Measurements from ENCODE around the gene FAM72A.
"Not testable (repeated sequence)": the region's sequence is repeated elsewhere in the genome, so short reads cannot be mapped to it uniquely, and the experiment has no call there.

Gene FAM72A

GRCh38 chr1:206202789-206203363 is at the start of gene FAM72A:
Gene FAM72A (minus strand): TSS chr1:206202839. CDS start chr1:206202025, 814 bp downstream.
- not testable (repeated sequence) for H3K4me1 ChIP-seq (ENCODE audit: control insufficient read depth in 2 of 2, insufficient read depth in 2 of 2, low read length in 2 of 2); H3K27me3 ChIP-seq (ENCODE audit: control insufficient read depth in 2 of 2, insufficient read depth in 2 of 2, low read length in 2 of 2); H3K36me3 ChIP-seq (ENCODE audit: control insufficient read depth in 2 of 2, insufficient read depth in 2 of 2, low read length in 2 of 2); H3K9me3 ChIP-seq (ENCODE audit: control insufficient read depth in 2 of 2, low read length in 2 of 2)
- H3K27ac ChIP-seq (ENCODE audit: low read depth in 2 of 2, low read length in 2 of 2): peak within 1 kb of the TSS in 1 of 2 donors; percentile 32
- peak within 1 kb of the TSS; percentile 41 to 57 for H3K4me3 ChIP-seq (ENCODE audit: low read length in 2 of 2)
- peak within 1 kb of the TSS in 1 of 2 donors; percentile 33 for H3K9ac ChIP-seq (ENCODE audit: low read depth in 1 of 2, low read length in 2 of 2)

GRCh38 chr1:206250953-206251681 is 48.5 kb upstream of the FAM72A start:
- H3K4me1 ChIP-seq (ENCODE audit: control insufficient read depth in 2 of 2, insufficient read depth in 2 of 2, low read length in 2 of 2); H3K9ac ChIP-seq (ENCODE audit: low read depth in 1 of 2, low read length in 2 of 2); H3K9me3 ChIP-seq (ENCODE audit: control insufficient read depth in 2 of 2, low read length in 2 of 2); H3K27me3 ChIP-seq (ENCODE audit: control insufficient read depth in 2 of 2, insufficient read depth in 2 of 2, low read length in 2 of 2); H3K36me3 ChIP-seq (ENCODE audit: control insufficient read depth in 2 of 2, insufficient read depth in 2 of 2, low read length in 2 of 2); H3K4me3 ChIP-seq (ENCODE audit: low read length in 2 of 2); H3K27ac ChIP-seq (ENCODE audit: low read depth in 2 of 2, low read length in 2 of 2): not testable (repeated sequence)

- not testable (repeated sequence) for H3K4me3 ChIP-seq (ENCODE audit: low read length in 2 of 2); H3K27me3 ChIP-seq (ENCODE audit: control insufficient read depth in 2 of 2, insufficient read depth in 2 of 2, low read length in 2 of 2); H3K4me1 ChIP-seq (ENCODE audit: control insufficient read depth in 2 of 2, insufficient read depth in 2 of 2, low read length in 2 of 2); H3K9me3 ChIP-seq (ENCODE audit: control insufficient read depth in 2 of 2, low read length in 2 of 2); H3K36me3 ChIP-seq (ENCODE audit: control insufficient read depth in 2 of 2, insufficient read depth in 2 of 2, low read length in 2 of 2); H3K27ac ChIP-seq (ENCODE audit: low read depth in 2 of 2, low read length in 2 of 2); H3K9ac ChIP-seq (ENCODE audit: low read depth in 1 of 2, low read length in 2 of 2)
These were observed 43.7 kb upstream of the FAM72A start for GRCh38 chr1:206246129-206246886.

- H3K4me3 ChIP-seq (ENCODE audit: low read length in 2 of 2); H3K27me3 ChIP-seq (ENCODE audit: control insufficient read depth in 2 of 2, insufficient read depth in 2 of 2, low read length in 2 of 2); H3K9me3 ChIP-seq (ENCODE audit: control insufficient read depth in 2 of 2, low read length in 2 of 2); H3K4me1 ChIP-seq (ENCODE audit: control insufficient read depth in 2 of 2, insufficient read depth in 2 of 2, low read length in 2 of 2); H3K36me3 ChIP-seq (ENCODE audit: control insufficient read depth in 2 of 2, insufficient read depth in 2 of 2, low read length in 2 of 2); H3K9ac ChIP-seq (ENCODE audit: low read depth in 1 of 2, low read length in 2 of 2); H3K27ac ChIP-seq (ENCODE audit: low read depth in 2 of 2, low read length in 2 of 2): not testable (repeated sequence)
These were observed 42.8 kb upstream of the FAM72A start for GRCh38 chr1:206245479-206245878.

DNA sequence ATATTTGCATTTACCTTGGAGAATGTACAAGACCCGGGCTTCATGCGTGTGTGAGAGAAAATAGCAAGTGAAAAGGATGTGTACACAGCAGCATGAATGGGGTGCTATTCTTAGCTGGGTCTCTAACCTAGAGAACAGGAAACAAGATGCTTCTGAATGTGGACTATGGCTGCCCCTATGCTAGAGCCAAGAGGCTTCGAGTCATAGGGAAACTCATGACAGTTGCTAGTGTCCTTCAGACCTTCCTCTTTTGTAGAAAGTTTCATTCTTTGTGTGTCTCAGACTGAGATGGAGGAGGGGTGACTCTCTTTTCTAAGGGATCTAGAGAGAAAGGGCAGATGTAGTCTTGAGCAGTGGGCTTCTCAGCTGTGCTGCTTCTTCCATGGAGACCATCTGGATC is 40.7 kb upstream of the FAM72A start:
- not testable (repeated sequence) for H3K9me3 ChIP-seq (ENCODE audit: control insufficient read depth in 2 of 2, low read length in 2 of 2); H3K36me3 ChIP-seq (ENCODE audit: control insufficient read depth in 2 of 2, insufficient read depth in 2 of 2, low read length in 2 of 2); H3K27ac ChIP-seq (ENCODE audit: low read depth in 2 of 2, low read length in 2 of 2); H3K4me3 ChIP-seq (ENCODE audit: low read length in 2 of 2); H3K27me3 ChIP-seq (ENCODE audit: control insufficient read depth in 2 of 2, insufficient read depth in 2 of 2, low read length in 2 of 2); H3K4me1 ChIP-seq (ENCODE audit: control insufficient read depth in 2 of 2, insufficient read depth in 2 of 2, low read length in 2 of 2); H3K9ac ChIP-seq (ENCODE audit: low read depth in 1 of 2, low read length in 2 of 2)

GRCh38 chr1:206240288-206240687 is 37.6 kb upstream of the FAM72A start:
- not testable (repeated sequence) for H3K27ac ChIP-seq (ENCODE audit: low read depth in 2 of 2, low read length in 2 of 2); H3K9ac ChIP-seq (ENCODE audit: low read depth in 1 of 2, low read length in 2 of 2); H3K4me3 ChIP-seq (ENCODE audit: low read length in 2 of 2); H3K9me3 ChIP-seq (ENCODE audit: control insufficient read depth in 2 of 2, low read length in 2 of 2); H3K27me3 ChIP-seq (ENCODE audit: control insufficient read depth in 2 of 2, insufficient read depth in 2 of 2, low read length in 2 of 2); H3K4me1 ChIP-seq (ENCODE audit: control insufficient read depth in 2 of 2, insufficient read depth in 2 of 2, low read length in 2 of 2); H3K36me3 ChIP-seq (ENCODE audit: control insufficient read depth in 2 of 2, insufficient read depth in 2 of 2, low read length in 2 of 2)

GRCh38 chr1:206235190-206235589 is 32.6 kb upstream of the FAM72A start:
- not testable (repeated sequence) for H3K4me1 ChIP-seq (ENCODE audit: control insufficient read depth in 2 of 2, insufficient read depth in 2 of 2, low read length in 2 of 2); H3K9ac ChIP-seq (ENCODE audit: low read depth in 1 of 2, low read length in 2 of 2); H3K9me3 ChIP-seq (ENCODE audit: control insufficient read depth in 2 of 2, low read length in 2 of 2); H3K4me3 ChIP-seq (ENCODE audit: low read length in 2 of 2); H3K27me3 ChIP-seq (ENCODE audit: control insufficient read depth in 2 of 2, insufficient read depth in 2 of 2, low read length in 2 of 2); H3K36me3 ChIP-seq (ENCODE audit: control insufficient read depth in 2 of 2, insufficient read depth in 2 of 2, low read length in 2 of 2); H3K27ac ChIP-seq (ENCODE audit: low read depth in 2 of 2, low read length in 2 of 2)

GRCh38 chr1:206234189-206234916 is 31.7 kb upstream of the FAM72A start:
- H3K9me3 ChIP-seq (ENCODE audit: control insufficient read depth in 2 of 2, low read length in 2 of 2); H3K36me3 ChIP-seq (ENCODE audit: control insufficient read depth in 2 of 2, insufficient read depth in 2 of 2, low read length in 2 of 2): not testable (repeated sequence)

GRCh38 chr1:206232970-206233645 is 30.5 kb upstream of the FAM72A start:
- H3K27me3 ChIP-seq (ENCODE audit: control insufficient read depth in 2 of 2, insufficient read depth in 2 of 2, low read length in 2 of 2); H3K27ac ChIP-seq (ENCODE audit: low read depth in 2 of 2, low read length in 2 of 2); H3K9me3 ChIP-seq (ENCODE audit: control insufficient read depth in 2 of 2, low read length in 2 of 2); H3K4me3 ChIP-seq (ENCODE audit: low read length in 2 of 2); H3K9ac ChIP-seq (ENCODE audit: low read depth in 1 of 2, low read length in 2 of 2); H3K4me1 ChIP-seq (ENCODE audit: control insufficient read depth in 2 of 2, insufficient read depth in 2 of 2, low read length in 2 of 2); H3K36me3 ChIP-seq (ENCODE audit: control insufficient read depth in 2 of 2, insufficient read depth in 2 of 2, low read length in 2 of 2): not testable (repeated sequence)

More at GRCh38 chr1:206234189-206234916, 31.7 kb upstream of the FAM72A start:
- H3K9ac ChIP-seq (ENCODE audit: low read depth in 1 of 2, low read length in 2 of 2); H3K4me3 ChIP-seq (ENCODE audit: low read length in 2 of 2); H3K27ac ChIP-seq (ENCODE audit: low read depth in 2 of 2, low read length in 2 of 2); H3K27me3 ChIP-seq (ENCODE audit: control insufficient read depth in 2 of 2, insufficient read depth in 2 of 2, low read length in 2 of 2); H3K4me1 ChIP-seq (ENCODE audit: control insufficient read depth in 2 of 2, insufficient read depth in 2 of 2, low read length in 2 of 2): not testable (repeated sequence)

All from mucosa of rectum (tissue), 2 donors.